LNCaP clone FGC (cell line): ENCODE data around the gene CCDC117.

Source experiments
- DNase-seq: peaks from one replicate; pipeline ENCODE4 v3.0.0-alpha.2; 2011; ENCODE audit warnings: low read depth
- H3K4me3 ChIP-seq: 2 replicates; pipeline ENCODE4 v1.5.1; 2011; ENCODE audit warnings: mild to moderate bottlenecking, low read depth, low read length, control low read depth
- CTCF ChIP-seq: IDR thresholded peaks from 2 replicates; pipeline ENCODE4 v1.5.1; 2012; ENCODE audit warnings: mild to moderate bottlenecking; ENCODE audit not compliant: control insufficient read depth, insufficient read depth; ENCODE audit errors: extremely low read depth

The CCDC117 gene, protein sequence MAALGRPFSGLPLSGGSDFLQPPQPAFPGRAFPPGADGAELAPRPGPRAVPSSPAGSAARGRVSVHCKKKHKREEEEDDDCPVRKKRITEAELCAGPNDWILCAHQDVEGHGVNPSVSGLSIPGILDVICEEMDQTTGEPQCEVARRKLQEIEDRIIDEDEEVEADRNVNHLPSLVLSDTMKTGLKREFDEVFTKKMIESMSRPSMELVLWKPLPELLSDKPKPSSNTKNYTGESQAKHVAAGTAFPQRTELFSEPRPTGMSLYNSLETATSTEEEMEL

DNA sequence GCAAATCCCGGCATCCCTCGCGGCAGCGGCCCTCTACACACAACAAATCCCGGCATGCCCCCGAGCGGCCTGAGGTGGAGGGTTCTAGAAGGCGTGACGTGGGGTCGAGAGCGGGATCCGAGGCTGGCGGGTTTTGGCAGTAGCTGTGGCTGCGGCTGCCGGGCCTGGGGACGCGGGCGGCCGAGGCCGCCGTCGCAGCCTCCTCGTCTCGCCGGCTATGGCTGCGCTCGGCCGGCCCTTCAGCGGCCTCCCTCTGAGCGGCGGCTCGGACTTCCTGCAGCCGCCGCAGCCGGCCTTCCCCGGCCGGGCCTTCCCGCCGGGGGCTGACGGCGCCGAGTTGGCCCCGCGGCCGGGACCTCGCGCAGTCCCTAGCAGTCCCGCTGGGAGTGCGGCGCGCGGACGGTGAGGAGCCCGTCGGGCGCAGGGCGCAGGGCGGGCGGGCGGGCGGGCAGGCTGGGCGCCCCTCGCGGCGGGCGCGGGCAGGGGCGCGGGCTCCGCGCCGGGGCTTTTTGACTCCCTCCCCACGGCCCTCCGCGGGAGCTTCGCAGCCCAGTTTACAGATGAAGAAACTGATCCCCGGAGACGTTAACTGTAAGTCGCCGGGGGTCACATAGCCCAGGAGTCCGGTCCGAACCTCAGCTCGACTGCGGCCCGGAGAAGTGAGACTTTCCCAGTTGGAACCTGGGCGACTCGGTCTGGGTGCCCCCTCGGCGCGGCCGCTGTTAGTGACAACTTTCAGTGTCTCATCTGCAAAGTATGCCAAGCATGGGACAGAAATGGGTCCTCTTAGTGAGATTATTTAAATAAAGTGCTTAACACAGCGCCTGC lies at the start of gene CCDC117:
Gene CCDC117 (plus strand): TSS at position 63 of the 828 bp plus-strand sequence. CDS start 155 bp downstream, at position 218.
- peak; percentile 86 for DNase-seq
- TF ChIP-seq CTCF = peak; percentile 25; the same call in 1 of the 2 replicates
- peak within 1 kb of the TSS; percentile 66 for H3K4me3 ChIP-seq

- no peak for DNase-seq
- no peak overlapping the region for H3K4me3 ChIP-seq
- TF ChIP-seq CTCF = no peak
Measured at GRCh38 chr22:28728002-28728401, 44.5 kb upstream of the CCDC117 start.

DNA sequence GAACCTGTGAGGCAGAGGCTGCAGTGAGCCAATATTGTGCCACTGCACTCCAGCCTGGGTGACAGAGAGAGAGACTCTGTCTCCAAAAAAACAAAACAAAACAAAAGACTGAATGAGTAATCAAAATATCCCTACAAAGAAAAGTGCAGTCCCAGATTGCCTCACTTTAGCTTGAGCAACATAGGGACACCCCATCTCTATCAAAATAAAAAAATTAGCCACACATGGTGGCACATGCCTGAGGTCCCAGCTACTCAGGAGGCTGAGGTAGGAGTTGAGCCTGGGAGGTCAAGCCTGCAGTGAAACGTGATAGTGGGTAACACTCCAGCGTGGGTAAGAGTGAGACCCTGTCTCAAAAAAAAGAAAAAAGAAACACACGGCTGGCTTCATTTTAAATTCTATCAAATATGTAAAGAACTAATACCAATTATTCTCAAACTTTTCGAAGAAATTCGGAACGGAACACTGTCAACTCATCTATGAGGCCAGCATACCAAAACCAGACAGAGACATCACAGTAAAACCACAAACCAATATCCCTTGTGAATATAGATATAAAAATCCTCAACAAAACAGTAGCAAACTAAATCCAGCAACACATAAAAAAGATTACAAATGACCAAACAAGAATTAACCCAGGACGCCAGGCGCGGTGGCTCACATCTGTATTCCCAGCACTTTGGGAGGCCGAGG lies 43.7 kb upstream of the CCDC117 start:
- no peak for TF ChIP-seq CTCF
- no peak for DNase-seq
- H3K4me3 ChIP-seq = no peak overlapping the region

DNA sequence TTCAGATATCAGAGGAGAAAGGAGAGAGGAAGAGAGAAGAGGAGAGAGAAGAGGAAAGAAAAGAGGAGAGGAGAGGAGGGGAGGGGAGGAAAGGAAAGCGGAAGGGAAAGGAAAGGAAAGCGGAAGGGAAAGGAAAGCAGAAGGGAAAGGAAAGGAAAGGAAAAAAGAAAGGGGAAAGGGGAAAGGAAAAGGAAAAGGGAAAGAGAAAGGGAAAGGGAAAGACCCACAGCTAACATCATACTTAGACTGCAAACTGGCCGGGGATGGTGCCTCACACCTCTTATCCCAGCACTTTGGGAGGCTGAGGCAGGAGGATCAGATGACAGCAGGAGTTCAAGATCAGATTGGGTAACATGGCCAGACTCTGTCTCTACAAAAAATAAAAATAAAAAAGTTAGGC lies 42.3 kb upstream of the CCDC117 start:
- no peak for TF ChIP-seq CTCF
- DNase-seq = no peak
- H3K4me3 ChIP-seq = no peak overlapping the region

GRCh38 chr22:28734393-28734792 lies 38.1 kb upstream of the CCDC117 start:
- no peak overlapping the region for H3K4me3 ChIP-seq
- no peak for TF ChIP-seq CTCF
- DNase-seq = no peak

DNA sequence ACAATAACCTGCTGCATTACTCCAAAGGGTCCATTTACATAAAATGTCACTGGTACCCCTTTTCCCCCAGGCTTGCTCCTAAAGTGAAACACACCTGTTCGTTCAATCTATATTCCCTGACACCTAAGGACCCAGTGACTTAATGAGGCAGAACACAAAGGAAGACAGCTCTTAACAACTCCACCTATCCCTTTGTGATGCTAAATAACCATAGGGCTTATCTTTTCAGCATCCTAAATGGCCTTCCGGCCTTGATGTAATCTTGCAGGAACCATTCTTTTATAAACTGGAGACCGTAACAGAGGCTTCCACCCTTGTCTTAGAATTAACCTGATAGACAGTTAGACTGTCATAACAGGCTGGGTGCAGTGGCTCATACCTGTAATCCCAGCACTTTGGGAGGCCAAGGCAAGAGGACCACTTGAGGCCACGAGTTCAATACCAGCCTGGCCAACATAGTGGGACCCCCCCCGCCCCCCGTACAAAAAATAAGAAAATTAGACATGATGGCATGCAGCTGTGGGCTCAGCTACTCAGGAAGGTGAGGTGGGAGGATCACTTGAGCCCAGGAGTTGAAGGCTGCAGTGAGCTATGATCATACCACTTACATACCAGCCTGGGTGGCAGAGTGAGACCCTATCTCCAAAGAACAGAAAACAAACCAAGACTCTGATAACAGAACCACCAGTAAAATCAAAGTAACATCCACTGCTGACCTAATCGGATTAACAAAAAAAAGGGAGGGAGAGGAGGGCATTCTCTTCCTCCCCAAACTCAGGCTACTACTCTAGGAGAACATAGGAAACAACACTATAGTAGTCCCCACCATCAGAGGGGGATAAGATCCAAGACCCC lies 36.0 kb upstream of the CCDC117 start:
- TF ChIP-seq CTCF = no peak
- H3K4me3 ChIP-seq = no peak overlapping the region
- no peak for DNase-seq
